ENCODE data around the gene HTRA1. TPM values are rescaled to one million over a fixed set of nuclear protein-coding genes. Genes with fewer than 3 reads are reported as not detected.

Gene HTRA1
- not detected in 2 replicates for total RNA-seq

GRCh38 chr10:122461367-122461728, at the start of gene HTRA1:
Gene HTRA1, plus strand, starts transcription at chr10:122461553. Its CDS starts 100 bp downstream, at chr10:122461653.
- intact Hi-C loops (cut with micrococcal nuclease), result no loop called here

- intact Hi-C loops (cut with micrococcal nuclease), result no loop called here
Measured at GRCh38 chr10:122413327-122413726, 48.0 kb upstream of the HTRA1 start.

GRCh38 chr10:122417667-122418066, 43.7 kb upstream of the HTRA1 start:
- intact Hi-C loops (cut with micrococcal nuclease), result loop anchor here (2.0 kb wide), 1 partner anchor 43 kb away; the partner anchor contains the start of gene PLEKHA1

GRCh38 chr10:122419016-122419415, 42.3 kb upstream of the HTRA1 start:
- intact Hi-C loops (cut with micrococcal nuclease), result no loop called here

- intact Hi-C loops (cut with micrococcal nuclease), result no loop called here
Measured at GRCh38 chr10:122419876-122420623, 41.3 kb upstream of the HTRA1 start.

- intact Hi-C loops (cut with micrococcal nuclease), result no loop called here
Measured at GRCh38 chr10:122420624-122421007, 40.7 kb upstream of the HTRA1 start.

GRCh38 chr10:122421054-122421625, 40.2 kb upstream of the HTRA1 start:
- intact Hi-C loops (cut with micrococcal nuclease), result no loop called here

GRCh38 chr10:122421742-122422141, 39.6 kb upstream of the HTRA1 start:
- intact Hi-C loops (cut with micrococcal nuclease), result no loop called here

GRCh38 chr10:122422266-122422989, 38.9 kb upstream of the HTRA1 start:
- intact Hi-C loops (cut with micrococcal nuclease), result no loop called here

GRCh38 chr10:122424059-122424458, 37.3 kb upstream of the HTRA1 start:
- intact Hi-C loops (cut with micrococcal nuclease), result no loop called here

GRCh38 chr10:122426829-122427228, 34.5 kb upstream of the HTRA1 start:
- intact Hi-C loops (cut with micrococcal nuclease), result no loop called here

- intact Hi-C loops (cut with micrococcal nuclease), result no loop called here
Measured at GRCh38 chr10:122427280-122427679, 34.1 kb upstream of the HTRA1 start.

- intact Hi-C loops (cut with micrococcal nuclease), result loop anchor here (1.0 to 2.0 kb wide), 6 partner anchors 61 to 293 kb away; partner anchors contain the start of gene PLEKHA1
Measured at GRCh38 chr10:122435212-122435827, 26.0 kb upstream of the HTRA1 start.

- intact Hi-C loops (cut with micrococcal nuclease), result no loop called here
Measured at GRCh38 chr10:122441961-122442360, 19.4 kb upstream of the HTRA1 start.

GRCh38 chr10:122445469-122445868, 15.9 kb upstream of the HTRA1 start:
- intact Hi-C loops (cut with micrococcal nuclease), result no loop called here

- intact Hi-C loops (cut with micrococcal nuclease), result no loop called here
Measured at GRCh38 chr10:122445904-122446303, 15.4 kb upstream of the HTRA1 start.

- intact Hi-C loops (cut with micrococcal nuclease), result no loop called here
Measured at GRCh38 chr10:122446668-122447423, 14.5 kb upstream of the HTRA1 start.

- intact Hi-C loops (cut with micrococcal nuclease), result no loop called here
Measured at GRCh38 chr10:122448600-122448999, 12.8 kb upstream of the HTRA1 start.

- intact Hi-C loops (cut with micrococcal nuclease), result no loop called here
Measured at GRCh38 chr10:122449153-122449552, 12.2 kb upstream of the HTRA1 start.

- intact Hi-C loops (cut with micrococcal nuclease), result no loop called here
Measured at GRCh38 chr10:122450353-122450990, 10.9 kb upstream of the HTRA1 start.

GRCh38 chr10:122454071-122454470, 7.3 kb upstream of the HTRA1 start:
- intact Hi-C loops (cut with micrococcal nuclease), result no loop called here

Measured in T-helper 1 cell treated with Interleukin-12 subunit alpha and Interleukin-12 subunit beta and Interleukin-4 antibody, amounts not matched to agents 30 ng/mL and 1 ng/mL, for 36 hours (primary cell).